Esophagus squamous epithelium (tissue), 5 donors: Measurements from ENCODE around the gene CPSF4L. TPM values are rescaled to one million over a fixed set of nuclear protein-coding genes. Genes with fewer than 3 reads are reported as not detected.

Experiments
- DNase-seq: peaks from one replicate; lab custom pipeline; 2025; lab: John Stamatoyannopoulos, UW
- H3K27ac ChIP-seq, 4 donors: fragments of 200-600 bp; sonication (generic); one replicate each; pipeline ENCODE4 v1.5.1; 2016 to 2019; ENCODE audit warnings: mild to moderate bottlenecking in 1 of 4
- H3K27me3 ChIP-seq, 4 donors: fragments of 200-600 bp; sonication (generic); 1 replicate in 3 of 4; 2 replicates in 1 of 4; pipeline versions ENCODE4 v1.5.1 to v1.6.0; 2017 to 2021; ENCODE audit warnings: antibody characterized with exemption in 1 of 4
- H3K36me3 ChIP-seq, 3 donors: fragments of 200-600 bp; sonication (generic); one replicate each; pipeline ENCODE4 v1.5.1; 2016 to 2019
- H3K4me1 ChIP-seq, 3 donors: fragments of 200-600 bp; sonication (generic); one replicate each; pipeline ENCODE4 v1.5.1; 2017 to 2019
- H3K4me3 ChIP-seq, 4 donors: fragments of 200-600 bp; sonication (generic); 1 replicate in 3 of 4; 2 replicates in 1 of 4; pipeline ENCODE4 v1.5.1; 2016 to 2019; ENCODE audit warnings: mild to moderate bottlenecking in 2 of 4, moderate library complexity in 1 of 4
- H3K9me3 ChIP-seq, 3 donors: fragments of 200-600 bp; sonication (generic); one replicate each; pipeline ENCODE4 v1.5.1; 2016 to 2019
- CTCF ChIP-seq, 6 experiments: fragments of 450-650 bp in 4 of 6; fragments of 200-600 bp in 2 of 6; sonication (generic) in 2 of 6; IDR thresholded peaks; one replicate each; pipeline ENCODE4 v1.5.1; 2016 to 2019; ENCODE audit warnings: antibody characterized with exemption in 6 of 6, mild to moderate bottlenecking in 4 of 6, moderate library complexity in 4 of 6
- POLR2A ChIP-seq, 4 donors: fragments of 450-650 bp; IDR thresholded peaks; one replicate each; pipeline ENCODE4 v1.6.1; 2017; ENCODE audit warnings: antibody characterized with exemption in 4 of 4, mild to moderate bottlenecking in 4 of 4, moderate library complexity in 3 of 4
- WGBS, 2 donors: methylation state at CpG; one replicate each; pipeline ENCODE4 v1.1.5; 2018; 5-methylcytosine and 5-hydroxymethylcytosine counted together
- intact Hi-C: fragments of 100-400 bp; cut with DNase I; formaldehyde crosslinking; loops from one replicate; pipeline ENCODE4 v1.15.0; 2022
- total RNA-seq, 4 donors: library from RNA; depleted of rRNA; stranded (reverse); fragments of >200 nt; gene quantifications; one replicate each; pipeline ENCODE4 v1.1.0, GENCODE V29; 2016
- donor health status: DM: yes; HTN: yes; CAD: no.

The CPSF4L gene
- total RNA-seq, 4 donors from 2014 or later: not detected

- intact Hi-C loops: no loop called here
- TF ChIP-seq POLR2A (IDR thresholded peaks at IDR 0.05): no peak
- H3K4me1 ChIP-seq: peaks cover 50 to 97% (median 72%) of the 10 kb centered on the region in 3 donors
- no peaks in the 10 kb centered on the region for H3K9me3 ChIP-seq
- peaks cover 0 to 17% (median 0%) of the 10 kb centered on the region in 3 donors for H3K36me3 ChIP-seq
- WGBS, 2 donors: 67 to 79% methylated on average over 7 to 8 of the region's 11 CpGs
- H3K27ac ChIP-seq: peak overlapping the region; percentile 80 to 93 (median 85)
- no peak overlapping the region for H3K4me3 ChIP-seq
- DNase-seq: no peak
- H3K27me3 ChIP-seq: no peaks in the 10 kb centered on the region
Observed at GRCh38 chr17:73293031-73293430, 31.4 kb upstream of the CPSF4L start.

- 46 to 55% methylated on average over 10 of the region's 12 CpGs for WGBS, 2 donors
- Histone ChIP-seq H3K4me1 (peaks cover 57 to 97% (median 82%) of the 10 kb centered on the region in 3 donors), H3K27ac (peak overlapping the region; percentile 80 to 93 (median 85)), H3K4me3 (peak overlapping the region in 1 of 4 donors; percentile 47), H3K27me3 (no peaks in the 10 kb centered on the region), H3K9me3 (no peaks in the 10 kb centered on the region), H3K36me3 (peaks cover 0 to 17% (median 0%) of the 10 kb centered on the region in 3 donors)
- TF ChIP-seq CTCF (IDR thresholded peaks at IDR 0.05) (no peak), POLR2A (IDR thresholded peaks at IDR 0.05) (no peak)
- intact Hi-C loops: no loop called here
- DNase-seq: no peak
Observed at GRCh38 chr17:73292031-73292531, 30.4 kb upstream of the CPSF4L start.

- DNase-seq: no peak
Observed at GRCh38 chr17:73291260-73291801, 29.7 kb upstream of the CPSF4L start.

GRCh38 chr17:73290399-73291259 lies 28.9 kb upstream of the CPSF4L start:
- 54 to 57% methylated on average over 9 to 12 of the region's 16 CpGs for WGBS, 2 donors

More at GRCh38 chr17:73291260-73291801, 29.7 kb upstream of the CPSF4L start:
- peak overlapping the region; percentile 80 to 93 (median 85) for H3K27ac ChIP-seq
- H3K9me3 ChIP-seq: no peaks in the 10 kb centered on the region
- TF ChIP-seq POLR2A (IDR thresholded peaks at IDR 0.05): no peak
- no peak for TF ChIP-seq CTCF (IDR thresholded peaks at IDR 0.05)
- WGBS, 2 donors: 40% methylated on average over 5 to 6 of the region's 8 CpGs
- H3K36me3 ChIP-seq: peaks cover 0 to 20% (median under 1%) of the 10 kb centered on the region in 3 donors
- intact Hi-C loops: no loop called here
- no peaks in the 10 kb centered on the region for H3K27me3 ChIP-seq
- peak overlapping the region in 1 of 4 donors; percentile 47 for H3K4me3 ChIP-seq
- peaks cover 64 to 100% (median 89%) of the 10 kb centered on the region in 3 donors for H3K4me1 ChIP-seq

More at GRCh38 chr17:73290399-73291259, 28.9 kb upstream of the CPSF4L start:
- TF ChIP-seq CTCF (IDR thresholded peaks at IDR 0.05): no peak
- Histone ChIP-seq H3K4me3 (peak overlapping the region in 1 of 4 donors; percentile 47), H3K4me1 (peaks cover 66 to 100% (median 96%) of the 10 kb centered on the region in 3 donors), H3K9me3 (no peaks in the 10 kb centered on the region), H3K36me3 (peaks cover 4 to 27% (median 8%) of the 10 kb centered on the region in 3 donors), H3K27ac (peak overlapping the region; percentile 80 to 93 (median 85)), H3K27me3 (no peaks in the 10 kb centered on the region)
- intact Hi-C loops: no loop called here
- no peak for DNase-seq
